Gastroesophageal sphincter (tissue), 3 donors: Measurements from ENCODE around the gene SOX6.

Source experiments
- CTCF ChIP-seq, 4 experiments: fragments of 200-600 bp in 2 of 4; fragments of 450-650 bp in 2 of 4; sonication (generic) in 1 of 4; IDR thresholded peaks; one replicate each; pipeline ENCODE4 v1.5.1; 2017 to 2019; ENCODE audit warnings: antibody characterized with exemption in 4 of 4, mild to moderate bottlenecking in 2 of 4, moderate library complexity in 2 of 4
- POLR2AphosphoS5 ChIP-seq: sonication (generic); formaldehyde crosslinking; IDR thresholded peaks from one replicate; pipeline ENCODE4 v1.6.1; 2017; ENCODE audit warnings: antibody characterized with exemption

GRCh38 chr11:16157327-16157726 lies 199.0 kb downstream of the SOX6 start:
- TF ChIP-seq CTCF (IDR thresholded peaks at IDR 0.05): no peak
- no peak for TF ChIP-seq POLR2AphosphoS5
